MCF 10A (cell line): Measurements from ENCODE around the gene MT2A. TPM values are rescaled to one million over a fixed set of nuclear protein-coding genes. Genes with fewer than 3 reads are reported as not detected.
"Not testable (repeated sequence)": the region's sequence is repeated elsewhere in the genome, so short reads cannot be mapped to it uniquely, and the experiment has no call there.

Source experiments
- BruUV-seq: library from RNA; stranded (reverse); fragments of 400-500 nt; replicated peaks from 2 replicates; lab custom pipeline; 2021; lab: Mats Ljungman, UMichigan
- CTCF ChIA-PET: fragments of 300-600 bp; sonication (Branson Sonifier 250); formaldehyde crosslinking; extraction: SDS; loops from one replicate; lab custom pipeline; 2021; ENCODE audit warnings: antibody characterized with exemption, inconsistent platforms; lab: Yijun Ruan, JAX
- POLR2A ChIA-PET: fragments of 300-600, 350-650 bp; sonication (Branson Sonifier 250); formaldehyde crosslinking; extraction: SDS; loops from one replicate; lab custom pipeline; 2020; ENCODE audit warnings: antibody characterized with exemption, inconsistent platforms; lab: Yijun Ruan, JAX
- DNase-seq: peaks from one replicate; pipeline ENCODE4 v3.0.0-alpha.2; 2018; ENCODE audit not compliant: unreplicated experiment
- H3K27ac Mint-ChIP-seq: one replicate; pipeline ENCODE4 v1.8.0; 2022; ENCODE audit warnings: mild to moderate bottlenecking, low read depth, mixed read lengths; ENCODE audit not compliant: unreplicated experiment
- H3K27me3 Mint-ChIP-seq: one replicate; pipeline ENCODE4 v1.8.0; 2022; ENCODE audit warnings: mixed read lengths; ENCODE audit not compliant: insufficient read depth, unreplicated experiment
- H3K36me3 Mint-ChIP-seq: one replicate; pipeline ENCODE4 v1.8.0; 2022; ENCODE audit warnings: mild to moderate bottlenecking, moderate library complexity, mixed read lengths; ENCODE audit not compliant: insufficient read depth, unreplicated experiment
- H3K4me1 Mint-ChIP-seq: one replicate; pipeline ENCODE4 v1.8.0; 2022; ENCODE audit warnings: mixed read lengths; ENCODE audit not compliant: insufficient read depth, unreplicated experiment
- H3K4me3 Mint-ChIP-seq: one replicate; pipeline ENCODE4 v1.8.0; 2022; ENCODE audit warnings: mild to moderate bottlenecking, moderate library complexity, mixed read lengths; ENCODE audit not compliant: unreplicated experiment
- H3K9me3 Mint-ChIP-seq: one replicate; pipeline ENCODE4 v1.8.0; 2022; ENCODE audit warnings: mixed read lengths; ENCODE audit not compliant: unreplicated experiment
- CTCF ChIP-seq: fragments of 200-600 bp; IDR thresholded peaks from one replicate; pipeline ENCODE4 v1.8.0; 2022; ENCODE audit warnings: antibody characterized with exemption, mild to moderate bottlenecking; ENCODE audit not compliant: unreplicated experiment
- intact Hi-C: fragments of 100-400 bp; cut with micrococcal nuclease; formaldehyde crosslinking; loops from 2 replicates; pipeline ENCODE4 v1.14.1; 2022
- total RNA-seq: library from RNA; stranded (reverse); gene quantifications from 2 replicates; pipeline ENCODE4 v1.2.3, GENCODE V29; 2022

MT2A gene
- total RNA-seq, 1 experiment from 2014 or later, result 3,582 TPM

- peaks cover 10% of the 10 kb centered on the region for H3K4me1 Mint-ChIP-seq
- intact Hi-C loops, result no loop called here
- ChIA-PET POLR2A (interaction anchor here (1.3 kb wide), 1 partner anchor 29 kb away, joined by 3 read pairs; no protein-coding TSS in a partner anchor), CTCF (interaction anchor here (0.9 kb wide), 1 partner anchor 28 kb away, joined by 4 read pairs; no protein-coding TSS in a partner anchor)
- no peaks in the 10 kb centered on the region for H3K9me3 Mint-ChIP-seq
- no peak for TF ChIP-seq CTCF
- no peak overlapping the region for H3K4me3 Mint-ChIP-seq
- no peaks in the 10 kb centered on the region for H3K27me3 Mint-ChIP-seq
- no peak for DNase-seq
- H3K27ac Mint-ChIP-seq, result no peak overlapping the region
- H3K36me3 Mint-ChIP-seq, result no peaks in the 10 kb centered on the region
- no TSS peak for BruUV-seq
Observed at GRCh38 chr16:56574625-56575024, 33.8 kb upstream of the MT2A start.

- TF ChIP-seq CTCF, result peak; percentile 92
- H3K27ac Mint-ChIP-seq, result peak overlapping the region; percentile 17
- BruUV-seq, result no TSS peak
- peak; percentile 92 for DNase-seq
- no peaks in the 10 kb centered on the region for H3K36me3 Mint-ChIP-seq
- ChIA-PET POLR2A (interaction anchor here (0.6 to 2.3 kb wide), 21 partner anchors 13 to 912 kb away, joined by 3 to 13 read pairs (median 4); partner anchors contain the start of genes MT1E, MT1X, MT2A and NUP93), CTCF (interaction anchor here (0.5 to 2.9 kb wide), 49 partner anchors 10 to 490 kb away, joined by 3 to 51 read pairs (median 4); partner anchors contain the start of gene MT4)
- intact Hi-C loops, result loop anchor here (1.0 kb wide), 4 partner anchors 24 to 213 kb away; no protein-coding TSS in a partner anchor
- H3K27me3 Mint-ChIP-seq, result no peaks in the 10 kb centered on the region
- H3K4me3 Mint-ChIP-seq, result no peak overlapping the region
- no peaks in the 10 kb centered on the region for H3K9me3 Mint-ChIP-seq
- peaks cover 10% of the 10 kb centered on the region for H3K4me1 Mint-ChIP-seq
Observed at GRCh38 chr16:56576585-56577299, 31.6 kb upstream of the MT2A start.

- POLR2A ChIA-PET, result interaction anchor here (0.6 to 2.3 kb wide), 16 partner anchors 19 to 409 kb away, joined by 3 to 13 read pairs (median 4); partner anchors contain the start of genes MT1E, MT1X and MT2A
- no peak overlapping the region for H3K4me3 Mint-ChIP-seq
- BruUV-seq, result no TSS peak
- no peak for DNase-seq
- CTCF ChIA-PET, result interaction anchor here (0.6 to 2.9 kb wide), 30 partner anchors 10 to 221 kb away, joined by 3 to 51 read pairs (median 4); partner anchors contain the start of gene MT4
- no peaks in the 10 kb centered on the region for H3K9me3 Mint-ChIP-seq
- H3K27ac Mint-ChIP-seq, result no peak overlapping the region
- H3K27me3 Mint-ChIP-seq, result no peaks in the 10 kb centered on the region
- no peaks in the 10 kb centered on the region for H3K36me3 Mint-ChIP-seq
- TF ChIP-seq CTCF, result no peak
- H3K4me1 Mint-ChIP-seq, result peaks cover 10% of the 10 kb centered on the region
- intact Hi-C loops, result loop anchor here (1.0 kb wide), 4 partner anchors 23 to 212 kb away; no protein-coding TSS in a partner anchor
Observed at GRCh38 chr16:56577300-56577625, 31.1 kb upstream of the MT2A start.

DNA sequence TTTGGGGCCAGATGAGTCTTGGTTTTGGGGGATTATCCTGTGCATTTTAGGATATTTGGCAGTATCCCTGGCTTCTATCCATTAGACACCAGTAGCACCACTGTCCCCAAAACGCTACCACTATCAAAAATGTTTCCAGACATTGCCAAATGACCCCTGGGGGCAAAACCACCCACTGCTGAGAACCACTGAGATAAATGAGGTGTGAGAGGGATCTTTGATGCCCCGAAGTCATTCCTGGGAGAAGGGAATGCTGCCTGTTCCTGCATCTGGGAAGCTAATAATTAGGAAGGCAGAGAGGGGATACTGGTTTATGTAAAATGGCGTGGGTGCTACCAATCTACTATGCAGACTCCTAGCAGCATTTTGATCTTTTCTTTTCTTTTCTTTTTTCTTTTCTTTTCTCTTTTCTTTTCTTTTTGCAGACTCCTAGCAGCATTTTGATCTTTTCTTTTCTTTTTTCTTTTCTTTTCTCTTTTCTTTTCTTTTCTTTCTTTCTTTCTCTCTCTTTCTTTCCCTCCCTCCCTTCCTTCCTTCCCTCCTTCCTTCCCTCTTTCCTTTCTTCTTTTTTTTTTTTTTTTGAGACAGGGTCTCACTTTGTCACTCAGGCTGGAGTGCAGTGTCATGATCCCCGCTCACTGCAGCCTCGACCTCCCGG lies 27.9 kb upstream of the MT2A start:
- H3K9me3 Mint-ChIP-seq, result no peaks in the 10 kb centered on the region
- TF ChIP-seq CTCF, result no peak
- peaks cover 10% of the 10 kb centered on the region for H3K4me1 Mint-ChIP-seq
- no peaks in the 10 kb centered on the region for H3K27me3 Mint-ChIP-seq
- no peaks in the 10 kb centered on the region for H3K36me3 Mint-ChIP-seq
- no peak overlapping the region for H3K4me3 Mint-ChIP-seq
- no peak overlapping the region for H3K27ac Mint-ChIP-seq
- ChIA-PET POLR2A (interaction anchor here (1.0 kb wide), 1 partner anchor 66 kb away, joined by 3 read pairs; no protein-coding TSS in a partner anchor), CTCF (interaction anchor here (0.6 to 1.2 kb wide), 5 partner anchors 7 to 121 kb away, joined by 3 to 4 read pairs (median 4); no protein-coding TSS in a partner anchor)
- no peak for DNase-seq
- BruUV-seq, result no TSS peak
- intact Hi-C loops, result no loop called here

- POLR2A ChIA-PET, result interaction anchor here (0.6 to 1.2 kb wide), 3 partner anchors 27 to 111 kb away, joined by 3 to 5 read pairs (median 4); no protein-coding TSS in a partner anchor
- H3K36me3 Mint-ChIP-seq, H3K9me3 Mint-ChIP-seq, H3K27me3 Mint-ChIP-seq, H3K27ac Mint-ChIP-seq, H3K4me1 Mint-ChIP-seq, BruUV-seq, intact Hi-C loops, DNase-seq, H3K4me3 Mint-ChIP-seq: not testable (repeated sequence)
- CTCF ChIA-PET, result interaction anchor here (0.6 to 1.5 kb wide), 3 partner anchors 14 to 215 kb away, joined by 3 to 6 read pairs (median 3); no protein-coding TSS in a partner anchor
Observed at GRCh38 chr16:56582911-56583310, 25.5 kb upstream of the MT2A start.
